Endothelial cell of umbilical vein (primary cell): ENCODE results near the gene NSUN6. TPM values are rescaled to one million over a fixed set of nuclear protein-coding genes. Genes with fewer than 3 reads are reported as not detected.

Source experiments
- BruUV-seq: library from RNA; stranded (reverse); fragments of 400-500 nt; replicated peaks from 2 replicates; lab custom pipeline; 2021; lab: Mats Ljungman, UMichigan
- CTCF ChIA-PET: fragments of 300-600, 350-600 bp; sonication (Branson Sonifier 250); formaldehyde crosslinking; loops from one replicate; lab custom pipeline; 2021; ENCODE audit warnings: antibody characterized with exemption, inconsistent platforms; lab: Charles Lee
- POLR2A ChIA-PET: fragments of 300-600, 350-600 bp; sonication (Branson Sonifier 250); formaldehyde crosslinking; loops from one replicate; lab custom pipeline; 2021; ENCODE audit warnings: antibody characterized with exemption, inconsistent platforms; lab: Charles Lee
- DNase-seq: peaks from one replicate; pipeline ENCODE4 v3.0.0-alpha.2; 2011; ENCODE audit warnings: low read depth, low spot score
- FAIRE-seq: peaks from 2 replicates; lab custom pipeline; 2011; peaks lifted over from hg19 to GRCh38; lab: Jason Lieb, UNC
- H2AFZ ChIP-seq: 2 replicates; pipeline ENCODE4 v1.6.0; 2012; ENCODE audit warnings: low read depth, low read length, control low read depth, inconsistent platforms
- H3K27ac ChIP-seq: 2 replicates; pipeline ENCODE4 v1.5.1; 2011; ENCODE audit warnings: low read depth, mild to moderate bottlenecking, control low read depth, low read length, moderate library complexity; ENCODE audit not compliant: insufficient read depth
- H3K27me3 ChIP-seq, 2 experiments: 2 replicates each; pipeline versions ENCODE4 v1.6.0 to v1.6.1; 2011; ENCODE audit warnings: low read length in 2 of 2, mixed read lengths in 1 of 2; ENCODE audit not compliant: control insufficient read depth in 2 of 2, insufficient read depth in 2 of 2
- H3K36me3 ChIP-seq, 2 experiments: 2 replicates in 1 of 2; 3 replicates in 1 of 2; pipeline ENCODE4 v1.5.1; 2011; ENCODE audit warnings: low read length in 2 of 2, mild to moderate bottlenecking in 1 of 2, moderate library complexity in 1 of 2; ENCODE audit not compliant: control insufficient read depth in 2 of 2, insufficient read depth in 2 of 2; ENCODE audit errors: extremely low read depth in 1 of 2
- H3K4me1 ChIP-seq: 3 replicates; pipeline ENCODE4 v1.5.1; 2011; ENCODE audit warnings: mild to moderate bottlenecking, low read length; ENCODE audit not compliant: control insufficient read depth, insufficient read depth; ENCODE audit errors: extremely low read depth
- H3K4me2 ChIP-seq: 2 replicates; pipeline ENCODE4 v1.6.1; 2011; ENCODE audit warnings: low read length, control low read depth, mixed read lengths; ENCODE audit not compliant: insufficient read depth
- H3K4me3 ChIP-seq, 3 experiments: fragments of 200-600 bp in 1 of 3; sonication (generic), shearing (Covaris generic) in 1 of 3; replicated peaks in 1 of 3; 2 replicates each; pipeline ENCODE4 v1.5.1; 2011 to 2016; ENCODE audit warnings: control low read depth in 3 of 3, low read length in 3 of 3, mild to moderate bottlenecking in 2 of 3, inconsistent platforms in 1 of 3, low read depth in 1 of 3, moderate library complexity in 1 of 3; ENCODE audit not compliant: insufficient read depth in 1 of 3
- H3K79me2 ChIP-seq: 2 replicates; pipeline ENCODE4 v1.6.0; 2012; ENCODE audit warnings: low read length, inconsistent platforms; ENCODE audit not compliant: control insufficient read depth, insufficient read depth
- H3K9ac ChIP-seq: replicated peaks from 2 replicates; pipeline ENCODE3; 2011; ENCODE audit warnings: low read length, control low read depth; ENCODE audit not compliant: insufficient read depth; ENCODE audit errors: extremely low read depth
- H3K9me1 ChIP-seq: replicated peaks from 3 replicates; pipeline ENCODE4 v1.6.0; 2011; ENCODE audit warnings: mild to moderate bottlenecking, low read length; ENCODE audit not compliant: control insufficient read depth, insufficient read depth; ENCODE audit errors: extremely low read depth
- H3K9me3 ChIP-seq: replicated peaks from 2 replicates; pipeline ENCODE4 v1.5.1; 2012; ENCODE audit warnings: low read length, inconsistent platforms; ENCODE audit not compliant: control insufficient read depth, insufficient read depth
- H4K20me1 ChIP-seq: replicated peaks from 2 replicates; pipeline ENCODE3; 2011; ENCODE audit warnings: mild to moderate bottlenecking, low read length; ENCODE audit not compliant: control insufficient read depth, insufficient read depth; ENCODE audit errors: extremely low read depth
- EZH2 ChIP-seq: IDR thresholded peaks from 2 replicates; pipeline ENCODE4 v1.6.1; 2012; ENCODE audit warnings: borderline replicate concordance, low read depth, mild to moderate bottlenecking, moderate library complexity, low read length, inconsistent platforms; ENCODE audit not compliant: severe bottlenecking
- GATA2 ChIP-seq: IDR thresholded peaks from 2 replicates; pipeline ENCODE4 v1.7.0; 2011; ENCODE audit warnings: low read depth, mild to moderate bottlenecking, moderate library complexity, mixed read lengths, low read length; ENCODE audit not compliant: insufficient read length, insufficient read depth
- MYC ChIP-seq: IDR thresholded peaks from one replicate; pipeline ENCODE4 v1.6.1; 2011; ENCODE audit warnings: mild to moderate bottlenecking, low read depth, low read length
- POLR2A ChIP-seq: IDR thresholded peaks from 2 replicates; pipeline ENCODE4 v1.6.1; 2012; ENCODE audit warnings: low read depth, mild to moderate bottlenecking, control low read depth, low read length
- dilution Hi-C: fragments of 300-500 bp; cut with MboI; formaldehyde crosslinking; loops from one replicate; pipeline ENCODE4 v1.15.0; 2019; ENCODE audit warnings: low sequenced_read_pairs; ENCODE audit not compliant: extremely low pct_ligation_motif_present
- intact Hi-C: fragments of 100-400 bp; cut with micrococcal nuclease; formaldehyde crosslinking; loops from one replicate; pipeline ENCODE4 v1.10.0; 2022
- polyA plus RNA-seq, 4 experiments: library from polyadenylated mRNA; depleted of rRNA in 3 of 4; stranded (reverse) in 3 of 4; unstranded in 1 of 4; fragments of >200 nt; gene quantifications; 2 replicates each; pipeline versions ENCODE4 v1.2.1 to v1.2.3, GENCODE V29; 2011 to 2012; ENCODE audit warnings: missing spikeins in 1 of 4
- total RNA-seq: library from RNA; stranded (reverse); gene quantifications from 2 replicates; pipeline ENCODE4 v1.2.3, GENCODE V29; 2021
- TF ChIP-seq, protein P1 (sequence below): IDR thresholded peaks from 2 replicates; pipeline ENCODE4 v1.6.1; 2011; ENCODE audit not compliant: insufficient read depth, insufficient read length

NSUN6 gene
- total and polyA plus RNA-seq, 2 donors (not counting 3 experiments of a cell fraction or from before 2014, with no cell fraction given): 3.3 to 5.2 TPM

GRCh38 chr10:18540195-18540594, 111.2 kb downstream of the NSUN6 start:
- TF ChIP-seq EZH2 (no peak), POLR2A (no peak)
- no peak for FAIRE-seq
- Histone ChIP-seq H3K36me3 (no peaks in the 10 kb centered on the region), H3K27ac (no peak overlapping the region), H3K4me2 (no peak overlapping the region), H3K9ac (no peak overlapping the region), H3K9me3 (no peaks in the 10 kb centered on the region), H3K27me3 (no peaks in the 10 kb centered on the region), H2AFZ (no peak overlapping the region), H3K9me1 (no peaks in the 10 kb centered on the region), H3K79me2 (no peaks in the 10 kb centered on the region), H4K20me1 (no peaks in the 10 kb centered on the region), H3K4me1 (no peaks in the 10 kb centered on the region), H3K4me3 (no peak overlapping the region)
- ChIA-PET CTCF (no interaction called here), POLR2A (no interaction called here)
- dilution Hi-C loops (no loop called here), intact Hi-C loops (no loop called here)
- no TSS peak for BruUV-seq
- no peak for DNase-seq

GRCh38 chr10:18539335-18539734, 112.1 kb downstream of the NSUN6 start:
- no peak for FAIRE-seq
- no peaks in the 10 kb centered on the region for H4K20me1 ChIP-seq
- no peaks in the 10 kb centered on the region for H3K79me2 ChIP-seq
- intact Hi-C loops: no loop called here
- ChIA-PET CTCF (no interaction called here), POLR2A (no interaction called here)
- no TSS peak for BruUV-seq
- H3K9me1 ChIP-seq: no peaks in the 10 kb centered on the region
- H3K4me1 ChIP-seq: no peaks in the 10 kb centered on the region
- H3K4me3 ChIP-seq: no peak overlapping the region
- no peak overlapping the region for H2AFZ ChIP-seq
- H3K4me2 ChIP-seq: no peak overlapping the region
- H3K9me3 ChIP-seq: no peaks in the 10 kb centered on the region
- no peaks in the 10 kb centered on the region for H3K27me3 ChIP-seq
- no peaks in the 10 kb centered on the region for H3K36me3 ChIP-seq
- H3K27ac ChIP-seq: no peak overlapping the region
- dilution Hi-C loops: no loop called here
- TF ChIP-seq EZH2: no peak
- no peak for TF ChIP-seq GATA2
- TF ChIP-seq, protein P1, sequence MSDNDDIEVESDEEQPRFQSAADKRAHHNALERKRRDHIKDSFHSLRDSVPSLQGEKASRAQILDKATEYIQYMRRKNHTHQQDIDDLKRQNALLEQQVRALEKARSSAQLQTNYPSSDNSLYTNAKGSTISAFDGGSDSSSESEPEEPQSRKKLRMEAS: no peak
- no peak for TF ChIP-seq POLR2A
- TF ChIP-seq MYC: no peak
- H3K9ac ChIP-seq: no peak overlapping the region
- DNase-seq: no peak
